IPS-15b (cell line): ENCODE results near the gene TMEM60.
"Not testable (repeated sequence)": the region's sequence is repeated elsewhere in the genome, so short reads cannot be mapped to it uniquely, and the experiment has no call there.

ENCODE experiments used
- H3K27me3 ChIP-seq: one replicate; pipeline ENCODE4 v1.6.1; 2013; ENCODE audit warnings: low read length; ENCODE audit not compliant: control insufficient read depth, insufficient read depth
- H3K36me3 ChIP-seq: one replicate; pipeline ENCODE4 v1.6.1; 2013; ENCODE audit warnings: low read length; ENCODE audit not compliant: control insufficient read depth, insufficient read depth
- H3K4me1 ChIP-seq: one replicate; pipeline ENCODE4 v1.6.1; 2013; ENCODE audit warnings: mild to moderate bottlenecking, low read length; ENCODE audit not compliant: control insufficient read depth, insufficient read depth
- H3K4me3 ChIP-seq: one replicate; pipeline ENCODE4 v1.5.1; 2013; ENCODE audit warnings: low read depth, low read length
- H3K9ac ChIP-seq: one replicate; pipeline ENCODE4 v1.6.1; 2013; ENCODE audit warnings: low read depth, mild to moderate bottlenecking, low read length
- H3K9me3 ChIP-seq: one replicate; pipeline ENCODE4 v1.6.1; 2013; ENCODE audit warnings: mild to moderate bottlenecking, low read length; ENCODE audit not compliant: control insufficient read depth, insufficient read depth

Gene TMEM60

DNA sequence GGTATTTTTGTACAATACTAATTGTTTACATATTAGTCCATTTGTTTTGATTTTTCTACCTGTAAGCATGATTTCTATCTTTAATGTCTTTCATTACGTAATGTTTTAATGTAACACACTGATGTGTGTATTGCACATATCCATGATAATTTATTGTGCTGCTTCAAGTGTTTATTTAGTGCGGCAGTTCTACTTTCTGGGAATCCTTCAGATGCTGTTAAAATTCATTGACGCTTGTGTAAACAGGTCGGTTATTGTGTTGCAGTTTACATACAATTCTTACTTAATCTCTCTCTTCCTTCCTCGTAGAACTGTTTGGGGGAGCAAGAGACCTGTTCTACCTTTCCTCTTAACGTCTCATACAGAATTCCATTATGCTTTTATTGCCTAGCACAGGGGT is 6.9 kb downstream of the TMEM60 start:
- Histone ChIP-seq H3K4me3 (no peak overlapping the region), H3K36me3 (no peaks in the 10 kb centered on the region), H3K9me3 (no peaks in the 10 kb centered on the region), H3K27me3 (no peaks in the 10 kb centered on the region), H3K4me1 (peaks cover 6% of the 10 kb centered on the region), H3K9ac (no peak overlapping the region)

GRCh38 chr7:77788327-77788902 is 9.8 kb downstream of the TMEM60 start:
- H3K9me3 ChIP-seq: peaks cover 4% of the 10 kb centered on the region
- no peak overlapping the region for H3K9ac ChIP-seq
- H3K36me3 ChIP-seq: no peaks in the 10 kb centered on the region
- H3K4me3 ChIP-seq: no peak overlapping the region
- H3K4me1 ChIP-seq: peaks cover 6% of the 10 kb centered on the region
- H3K27me3 ChIP-seq: no peaks in the 10 kb centered on the region

- H3K36me3 ChIP-seq: no peaks in the 10 kb centered on the region
- H3K9ac ChIP-seq: no peak overlapping the region
These were observed 11.5 kb downstream of the TMEM60 start for GRCh38 chr7:77786741-77787140.

DNA sequence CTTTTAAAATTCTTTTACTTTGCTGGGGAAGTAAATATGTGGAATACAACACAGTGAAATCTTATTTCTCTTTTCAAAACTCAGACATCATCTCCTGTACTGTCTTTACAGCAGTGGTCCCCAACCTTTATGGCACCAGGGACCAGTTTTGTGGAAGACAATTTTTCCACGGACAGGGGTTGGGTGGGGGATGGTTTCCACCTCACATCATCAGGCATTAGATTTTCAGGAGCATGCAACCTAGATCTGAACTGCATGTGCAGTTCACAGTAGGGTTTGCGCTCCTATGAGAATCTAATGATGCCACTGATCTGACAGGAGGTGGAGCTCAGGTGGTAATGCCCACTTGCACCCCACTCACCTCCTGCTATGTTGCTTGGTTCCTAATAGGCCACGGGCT is 12.2 kb downstream of the TMEM60 start:
- Histone ChIP-seq H3K36me3 (no peaks in the 10 kb centered on the region), H3K9ac (no peak overlapping the region), H3K27me3 (no peaks in the 10 kb centered on the region), H3K4me1 (no peaks in the 10 kb centered on the region), H3K9me3 (peaks cover 4% of the 10 kb centered on the region), H3K4me3 (no peak overlapping the region)

More at GRCh38 chr7:77786741-77787140, 11.5 kb downstream of the TMEM60 start:
- Histone ChIP-seq H3K27me3 (no peaks in the 10 kb centered on the region), H3K4me3 (no peak overlapping the region), H3K4me1 (peaks cover 4% of the 10 kb centered on the region), H3K9me3 (peaks cover 4% of the 10 kb centered on the region)

DNA sequence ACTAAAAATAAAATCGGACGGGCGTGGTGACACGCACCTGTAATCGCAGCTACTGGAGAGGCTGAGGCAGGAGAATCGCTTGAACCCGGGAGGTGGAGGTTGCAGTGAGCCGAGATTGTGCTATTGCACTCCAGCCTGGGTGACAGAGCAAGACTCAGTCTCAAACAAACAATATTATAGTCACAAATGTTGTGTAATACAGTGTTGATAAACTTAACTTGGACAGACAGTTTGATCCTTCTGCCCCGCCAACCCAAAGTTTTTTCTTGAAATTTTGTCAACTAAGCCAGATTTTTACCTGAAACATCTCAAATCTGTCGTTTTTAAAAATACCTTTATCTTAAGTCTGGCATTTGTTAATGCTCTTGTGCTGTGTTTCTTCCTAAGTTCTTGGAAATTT is 13.8 kb downstream of the TMEM60 start:
- H3K36me3 ChIP-seq, H3K27me3 ChIP-seq, H3K4me3 ChIP-seq, H3K9ac ChIP-seq, H3K9me3 ChIP-seq, H3K4me1 ChIP-seq: not testable (repeated sequence)

DNA sequence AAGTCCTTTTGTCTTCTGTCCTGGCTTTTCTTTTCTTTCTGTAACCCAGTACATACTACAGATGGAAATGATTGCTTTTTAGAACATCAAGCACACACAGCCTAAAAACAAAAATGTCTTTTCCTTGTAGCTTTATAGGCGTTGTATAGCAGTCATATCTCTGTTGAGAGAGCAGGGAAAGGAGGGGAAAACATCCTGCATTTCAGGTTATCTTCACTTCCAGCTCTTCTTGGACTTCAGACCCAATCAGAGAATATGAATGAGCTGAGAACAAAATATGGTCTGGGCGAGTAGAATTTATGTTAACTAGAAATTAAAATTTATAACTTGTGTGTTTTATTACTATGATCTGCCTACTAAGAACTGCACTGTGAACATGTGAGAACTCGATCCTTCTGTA is 14.7 kb downstream of the TMEM60 start:
- Histone ChIP-seq H3K9ac (no peak overlapping the region), H3K4me3 (no peak overlapping the region), H3K4me1 (no peaks in the 10 kb centered on the region), H3K27me3 (no peaks in the 10 kb centered on the region), H3K36me3 (no peaks in the 10 kb centered on the region), H3K9me3 (peaks cover 4% of the 10 kb centered on the region)

- H3K36me3 ChIP-seq: no peaks in the 10 kb centered on the region
- no peak overlapping the region for H3K9ac ChIP-seq
These were observed 15.1 kb downstream of the TMEM60 start for GRCh38 chr7:77783111-77783510.

GRCh38 chr7:77782383-77782782 is 15.9 kb downstream of the TMEM60 start:
- no peaks in the 10 kb centered on the region for H3K4me1 ChIP-seq
- H3K9me3 ChIP-seq: peaks cover 4% of the 10 kb centered on the region
- no peaks in the 10 kb centered on the region for H3K27me3 ChIP-seq
- no peak overlapping the region for H3K9ac ChIP-seq
- no peaks in the 10 kb centered on the region for H3K36me3 ChIP-seq
- no peak overlapping the region for H3K4me3 ChIP-seq

More at GRCh38 chr7:77783111-77783510, 15.1 kb downstream of the TMEM60 start:
- Histone ChIP-seq H3K4me1 (no peaks in the 10 kb centered on the region), H3K4me3 (no peak overlapping the region), H3K27me3 (no peaks in the 10 kb centered on the region), H3K9me3 (peaks cover 4% of the 10 kb centered on the region)

DNA sequence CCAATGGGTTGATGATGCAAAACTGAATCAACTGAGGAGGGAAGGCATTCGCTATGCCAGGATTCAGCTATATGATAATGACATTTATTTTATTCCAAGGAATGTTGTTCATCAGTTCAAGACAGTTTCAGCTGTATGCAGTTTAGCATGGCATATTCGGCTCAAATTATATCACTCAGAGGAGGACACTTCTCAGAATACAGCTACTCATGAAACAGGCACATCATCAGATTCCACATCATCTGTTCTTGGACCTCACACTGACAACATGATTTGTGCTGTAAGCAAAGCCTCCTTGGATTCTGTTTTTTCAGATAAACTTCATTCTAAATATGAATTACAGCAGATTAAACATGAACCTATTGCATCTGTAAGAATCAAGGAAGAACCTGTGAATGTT is 19.7 kb downstream of the TMEM60 start:
- no peaks in the 10 kb centered on the region for H3K36me3 ChIP-seq
- no peaks in the 10 kb centered on the region for H3K9me3 ChIP-seq
- H3K27me3 ChIP-seq: no peaks in the 10 kb centered on the region
- H3K4me1 ChIP-seq: no peaks in the 10 kb centered on the region
- no peak overlapping the region for H3K9ac ChIP-seq
- no peak overlapping the region for H3K4me3 ChIP-seq

DNA sequence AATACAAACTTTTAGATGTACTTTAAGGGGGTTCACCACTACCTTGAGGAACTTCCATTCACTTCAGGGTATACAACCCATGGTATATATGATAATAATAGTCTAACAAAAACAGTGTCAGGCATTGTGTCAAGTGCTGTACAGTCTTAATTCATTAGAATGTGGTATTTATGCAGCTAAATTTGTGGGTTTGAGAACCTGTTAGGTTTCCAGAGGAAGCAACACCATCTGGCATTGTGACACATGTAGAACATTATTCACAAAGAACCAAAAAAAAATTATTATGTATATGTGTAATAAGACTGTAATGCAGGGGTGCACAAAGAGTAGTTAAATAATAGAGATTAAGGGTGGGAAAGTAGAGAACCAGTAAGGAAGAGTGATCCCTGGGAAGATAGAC is 26.3 kb downstream of the TMEM60 start:
- no peak overlapping the region for H3K9ac ChIP-seq
- H3K27me3 ChIP-seq: no peaks in the 10 kb centered on the region
- H3K4me3 ChIP-seq: no peak overlapping the region
- H3K9me3 ChIP-seq: no peaks in the 10 kb centered on the region
- no peaks in the 10 kb centered on the region for H3K36me3 ChIP-seq
- H3K4me1 ChIP-seq: no peaks in the 10 kb centered on the region

DNA sequence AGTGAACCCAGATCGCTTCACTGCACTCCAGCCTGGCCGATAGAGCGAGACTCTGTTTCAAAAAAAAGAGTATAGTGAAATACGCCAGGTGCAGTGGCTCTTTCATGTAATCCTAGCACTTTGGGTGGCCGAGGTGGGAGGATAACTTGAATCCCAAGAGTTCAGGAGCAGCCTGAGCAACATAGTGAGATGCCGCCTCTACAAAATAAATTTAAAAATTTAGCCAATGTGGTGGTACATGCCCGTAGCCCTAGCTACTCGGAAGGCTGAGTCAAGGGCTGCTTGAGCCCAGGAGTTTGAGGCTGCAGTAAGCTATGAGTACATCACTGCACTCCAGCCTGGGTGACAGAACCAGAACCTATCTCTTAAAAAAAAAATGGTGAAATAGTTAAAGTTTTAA is 27.9 kb downstream of the TMEM60 start:
- no peaks in the 10 kb centered on the region for H3K9me3 ChIP-seq
- H3K4me1 ChIP-seq: no peaks in the 10 kb centered on the region
- no peaks in the 10 kb centered on the region for H3K36me3 ChIP-seq
- no peak overlapping the region for H3K4me3 ChIP-seq
- H3K27me3 ChIP-seq: no peaks in the 10 kb centered on the region
- no peak overlapping the region for H3K9ac ChIP-seq

DNA sequence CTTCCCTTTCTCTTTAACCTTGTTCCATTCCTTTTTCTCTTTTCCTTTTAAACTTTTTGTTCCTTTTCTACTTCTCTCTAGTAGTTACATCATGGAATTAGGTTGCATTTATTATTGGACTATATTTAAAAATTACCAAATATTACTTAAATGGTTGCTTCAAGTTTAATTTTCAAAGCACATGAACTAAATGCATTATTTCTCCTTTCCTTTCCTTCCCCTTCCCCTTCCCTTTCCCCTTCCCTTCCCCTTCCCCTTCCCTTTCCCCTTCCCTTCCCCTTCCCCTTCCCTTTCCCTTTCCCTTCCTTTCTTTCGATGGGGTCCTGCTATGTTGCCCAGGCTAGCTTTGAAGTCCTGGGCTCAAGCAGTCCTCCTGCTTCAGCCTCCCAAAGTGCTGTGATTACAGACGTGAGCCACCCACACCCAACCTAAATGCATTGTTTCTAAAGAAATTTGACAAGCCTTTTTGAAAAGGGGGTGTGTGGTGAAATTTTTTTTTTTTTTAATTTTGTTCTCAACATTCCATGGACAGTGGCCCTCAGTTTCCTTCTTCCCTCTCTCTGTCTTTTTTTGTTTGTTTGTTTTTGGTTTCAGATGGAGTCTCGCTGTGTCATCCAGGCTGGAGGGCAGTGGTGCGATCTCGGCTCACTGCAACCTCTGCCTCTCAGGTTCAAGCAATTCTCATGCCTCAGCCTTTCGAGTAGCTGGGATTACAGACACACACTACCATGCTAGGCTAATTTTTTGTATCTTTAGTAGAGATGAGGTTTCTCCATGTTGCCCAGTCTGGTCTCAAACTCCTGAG is 31.2 kb downstream of the TMEM60 start:
- Histone ChIP-seq H3K9ac (no peak overlapping the region), H3K27me3 (no peaks in the 10 kb centered on the region), H3K4me1 (no peaks in the 10 kb centered on the region), H3K36me3 (no peaks in the 10 kb centered on the region), H3K4me3 (no peak overlapping the region), H3K9me3 (no peaks in the 10 kb centered on the region)
